Measurements from ENCODE around the gene CNPY1. TPM values are rescaled to one million over a fixed set of nuclear protein-coding genes. Genes with fewer than 3 reads are reported as not detected.

The CNPY1 gene
- total and polyA plus RNA-seq, 2 of the 8 experiments (the other 6 are each of a cell fraction or from before 2014, with no cell fraction given): not detected

- Histone ChIP-seq H3K23ac (ENCODE audit: insufficient read length) (no peak overlapping the region), H2BK15ac (ENCODE audit: low read length) (no peak overlapping the region), H4K8ac (ENCODE audit: extremely low read depth, insufficient read depth, low read length) (no peak overlapping the region), H2BK5ac (ENCODE audit: low read depth, low read length) (no peak overlapping the region), H3K27ac (ENCODE audit: low read depth, low read length) (no peak overlapping the region), H2AK5ac (ENCODE audit: low read depth, low read length) (no peak overlapping the region), H3K4me1 (replicated peaks in 1 of 4; ENCODE audit: control insufficient read depth in 3 of 4, insufficient read depth in 4 of 4, low read length in 3 of 4) (peaks cover 0 to 6% (median 1%) of the 10 kb centered on the region in 4 experiments; a peak in 3 of 7 replicates), H4K91ac (replicated peaks; ENCODE audit: insufficient read length, low read length) (no peak overlapping the region), H3K4ac (replicated peaks; ENCODE audit: insufficient read length, low read depth, low read length) (no peak overlapping the region), H3K14ac (ENCODE audit: insufficient read length) (no peak overlapping the region), H3K9ac (replicated peaks in 1 of 4; ENCODE audit: extremely low read depth in 1 of 4, low read depth in 3 of 4, low read length in 3 of 4) (no peak overlapping the region), H3K56ac (replicated peaks; ENCODE audit: insufficient read length, low read depth, low read length) (no peak overlapping the region), H3K79me1 (ENCODE audit: low read depth, low read length) (no peaks in the 10 kb centered on the region; the same call in 1 of the 2 replicates), H4K20me1 (replicated peaks in 1 of 2; ENCODE audit: control insufficient read depth in 1 of 2, insufficient read depth in 2 of 2, low read length in 2 of 2) (no peaks in the 10 kb centered on the region), H2BK20ac (ENCODE audit: low read length) (no peak overlapping the region), H3K79me2 (ENCODE audit: control insufficient read depth in 1 of 2, insufficient read depth in 2 of 2, low read length in 2 of 2) (no peaks in the 10 kb centered on the region), H2AFZ (ENCODE audit: low read length) (no peak overlapping the region), H3K23me2 (ENCODE audit: low read depth, low read length) (no peaks in the 10 kb centered on the region), H3K27me3 (replicated peaks in 1 of 4; ENCODE audit: control insufficient read depth in 3 of 4, extremely low read depth in 1 of 4, insufficient read depth in 3 of 4, low read length in 3 of 4) (no peaks in the 10 kb centered on the region), H4K5ac (ENCODE audit: insufficient read length, low read depth, low read length) (no peak overlapping the region), H2BK120ac (replicated peaks; ENCODE audit: low read depth, low read length) (no peak overlapping the region), H3K36me3 (ENCODE audit: control insufficient read depth in 2 of 4, insufficient read depth in 4 of 4, low read length in 3 of 4) (no peaks in the 10 kb centered on the region), H3K4me2 (ENCODE audit: insufficient read depth in 1 of 2, low read depth in 2 of 2, low read length in 2 of 2) (no peak overlapping the region), H2BK12ac (ENCODE audit: low read depth, low read length) (no peak overlapping the region), H3K18ac (ENCODE audit: extremely low read depth, low read length) (no peak overlapping the region), H3K4me3 (ENCODE audit: extremely low read depth in 1 of 4, insufficient read depth in 2 of 4, low read depth in 3 of 4, low read length in 4 of 4) (no peak overlapping the region), H3K9me3 (ENCODE audit: insufficient read depth in 2 of 2, low read depth in 1 of 2, low read length in 1 of 2) (no peaks in the 10 kb centered on the region)
- 72% methylated on average over 9 of the region's 10 CpGs; no CpG with 5 or more reads in 1 of the 2 experiments for WGBS, 2 experiments (ENCODE audit: extremely low coverage in 1 of 2, insufficient coverage in 1 of 2, insufficient read length in 1 of 2, insufficient replicate concordance in 2 of 2, low coverage in 1 of 2, low lambda C conversion rate in 2 of 2, missing lambda C conversion rate in 1 of 2)
- CTCF ChIA-PET (ENCODE audit: partially characterized antibody): interaction anchor here (1.2 kb wide), 1 partner anchor 21 kb away, joined by 3 read pairs; no protein-coding TSS in a partner anchor
- FAIRE-seq (no peak), DNase-seq (ENCODE audit: low read depth in 1 of 2, low spot score in 2 of 2) (no peak)
- TF ChIP-seq SP1 (IDR thresholded peaks at IDR 0.05; ENCODE audit: low read depth, low read length) (no peak), USF2 (IDR thresholded peaks at IDR 0.05; ENCODE audit: low read length) (no peak), SIN3A (conservative IDR thresholded peaks at IDR 0.05 in 1 of 2, IDR thresholded peaks at IDR 0.05 in 1 of 2; ENCODE audit: low read depth in 1 of 2, low read length in 2 of 2) (no peak), KDM4A (IDR thresholded peaks at IDR 0.05; ENCODE audit: low read depth, low read length, severe bottlenecking) (no peak)
- POLR2A ChIA-PET (ENCODE audit: partially characterized antibody): no interaction called here
These were observed 19.2 kb upstream of the CNPY1 start for GRCh38 chr7:155565596-155565995.

Measured in H1 (cell line).